SH-SY5Y (cell line): Measurements from ENCODE around the gene CLOCK.

Experiments
- GATA2 ChIP-seq: IDR thresholded peaks from 2 replicates; pipeline ENCODE4 v1.6.1; 2011; ENCODE audit warnings: mild to moderate bottlenecking, low read depth, low read length
- GATA3 ChIP-seq: IDR thresholded peaks from 2 replicates; pipeline ENCODE4 v1.6.1; 2011; ENCODE audit warnings: low read depth, mild to moderate bottlenecking, low read length, moderate library complexity

- no peak for TF ChIP-seq GATA3
- TF ChIP-seq GATA2: no peak
Observed at GRCh38 chr4:55500072-55500471, 46.6 kb downstream of the CLOCK start.
